Prostate gland (tissue), 2 donors: Measurements from ENCODE around the gene NTRK2.

Source experiments
- CTCF ChIP-seq, 4 experiments: fragments of 200-600 bp in 2 of 4; fragments of 450-650 bp in 2 of 4; sonication (generic) in 2 of 4; IDR thresholded peaks; 1 replicate in 3 of 4; 2 replicates in 1 of 4; pipeline ENCODE4 v1.5.1; 2016 to 2019; ENCODE audit warnings: antibody characterized with exemption in 4 of 4, mild to moderate bottlenecking in 2 of 4, moderate library complexity in 2 of 4
- POLR2A ChIP-seq: fragments of 450-650 bp; IDR thresholded peaks from one replicate; pipeline ENCODE4 v1.6.1; 2016; ENCODE audit warnings: antibody characterized with exemption, mild to moderate bottlenecking
- POLR2AphosphoS5 ChIP-seq: sonication (generic); formaldehyde crosslinking; IDR thresholded peaks from one replicate; pipeline ENCODE4 v1.6.1; 2017; ENCODE audit warnings: antibody characterized with exemption

DNA sequence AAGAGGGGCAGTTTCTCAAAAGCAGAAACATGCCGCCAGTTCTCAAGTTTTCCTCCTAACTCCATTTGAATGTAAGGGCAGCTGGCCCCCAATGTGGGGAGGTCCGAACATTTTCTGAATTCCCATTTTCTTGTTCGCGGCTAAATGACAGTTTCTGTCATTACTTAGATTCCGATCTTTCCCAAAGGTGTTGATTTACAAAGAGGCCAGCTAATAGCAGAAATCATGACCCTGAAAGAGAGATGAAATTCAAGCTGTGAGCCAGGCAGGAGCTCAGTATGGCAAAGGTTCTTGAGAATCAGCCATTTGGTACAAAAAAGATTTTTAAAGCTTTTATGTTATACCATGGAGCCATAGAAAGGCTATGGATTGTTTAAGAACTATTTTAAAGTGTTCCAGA is 142.8 kb downstream of the NTRK2 start:
- no peak for TF ChIP-seq POLR2A
- no peak for TF ChIP-seq CTCF (IDR thresholded peaks at IDR 0.05)
- TF ChIP-seq POLR2AphosphoS5: no peak
